ENCODE measurements around the gene WDR5B. TPM values are rescaled to one million over a fixed set of nuclear protein-coding genes. Genes with fewer than 3 reads are reported as not detected.

The WDR5B gene
- total and polyA plus RNA-seq, 10 of the 15 experiments (the other 5 are each of a cell fraction or from before 2014, with no cell fraction given): 1.7 to 7.9 (median 3.3) TPM

DNA sequence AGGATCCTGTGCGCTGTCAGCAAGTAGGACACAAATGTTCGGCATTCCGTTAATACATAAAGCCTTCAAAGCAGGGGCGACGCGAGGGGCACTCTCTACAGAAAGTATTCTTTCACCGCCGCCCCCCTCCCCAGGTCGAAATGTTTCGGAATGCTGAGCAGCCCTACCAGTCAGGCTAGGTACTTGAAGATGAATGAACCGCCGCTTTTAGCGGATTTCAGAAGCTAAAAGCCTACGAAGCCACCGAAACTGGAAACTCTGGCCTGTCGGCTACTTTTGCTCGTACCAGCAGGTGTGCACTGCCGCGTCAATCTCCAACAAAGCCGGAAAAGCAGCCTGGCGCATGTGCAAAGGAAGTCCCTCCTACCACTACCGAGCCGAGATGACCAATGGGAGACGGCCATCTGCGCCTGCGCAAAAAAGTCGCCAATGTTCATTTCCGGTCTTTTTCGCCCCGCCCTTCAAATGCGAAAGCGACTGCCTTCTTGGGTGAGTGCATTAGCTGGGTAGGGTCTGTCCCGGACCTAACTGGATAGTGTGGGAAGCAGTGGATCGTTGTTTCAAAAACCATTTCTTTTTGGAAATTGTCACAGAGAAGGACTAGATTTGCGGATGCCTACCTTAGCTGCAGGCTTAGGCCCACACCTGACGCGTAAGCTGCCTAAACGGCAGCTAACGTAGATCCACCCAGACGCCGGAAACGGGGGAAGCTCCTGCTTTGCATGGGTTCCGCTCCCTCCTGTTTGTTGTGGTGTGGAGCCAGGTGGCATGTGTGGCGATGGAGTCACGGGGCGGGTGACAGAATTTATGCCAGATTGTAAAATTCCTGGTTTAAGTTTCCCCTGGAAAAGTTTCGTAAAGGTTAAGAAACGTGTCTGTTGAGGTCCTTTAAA is at the start of gene WDR5B (continued):
- TF ChIP-seq RFX5 (IDR thresholded peaks at IDR 0.05; ENCODE audit: low read depth, low read length) (no peak; the same call in 1 of the 2 replicates), CREM (IDR thresholded peaks at IDR 0.05; ENCODE audit: low read depth) (peak; percentile 58; the same call in 1 of the 2 replicates), KDM1A (IDR thresholded peaks at IDR 0.05; ENCODE audit: borderline replicate concordance) (no peak), SRF (IDR thresholded peaks at IDR 0.05; ENCODE audit: low read depth in 2 of 2, low read length in 2 of 2) (no peak), CREB1 (IDR thresholded peaks at IDR 0.05; ENCODE audit: low read depth) (peak; percentile 52), HCFC1 (IDR thresholded peaks at IDR 0.05; ENCODE audit: low read length) (peak; percentile 48; the same call in 1 of the 2 replicates), ATF7 (IDR thresholded peaks at IDR 0.05; ENCODE audit: low read depth) (peak; percentile 93), PBX3 (IDR thresholded peaks at IDR 0.05; ENCODE audit: insufficient replicate concordance, low read depth, low read length) (peak; percentile 87), RUNX3 (IDR thresholded peaks at IDR 0.05; ENCODE audit: low read length) (peak; percentile 87), KAT2A (conservative IDR thresholded peaks at IDR 0.05; ENCODE audit: control insufficient read depth, low read depth, low read length) (no peak), ZNF24 (IDR thresholded peaks at IDR 0.05) (no peak), ETV6 (conservative IDR thresholded peaks at IDR 0.05 in 1 of 2, IDR thresholded peaks at IDR 0.05 in 1 of 2; ENCODE audit: borderline replicate concordance in 1 of 2, low read depth in 1 of 2) (no peak; a peak in 3 of 4 replicates), DPF2 (IDR thresholded peaks at IDR 0.05) (peak; percentile 67; the same call in 1 of the 2 replicates), NR2F1 (conservative IDR thresholded peaks at IDR 0.05) (no peak), POLR2AphosphoS5 (IDR thresholded peaks at IDR 0.05; ENCODE audit: low read length) (peak; percentile 97)
- TF ChIP-seq, protein P1, sequence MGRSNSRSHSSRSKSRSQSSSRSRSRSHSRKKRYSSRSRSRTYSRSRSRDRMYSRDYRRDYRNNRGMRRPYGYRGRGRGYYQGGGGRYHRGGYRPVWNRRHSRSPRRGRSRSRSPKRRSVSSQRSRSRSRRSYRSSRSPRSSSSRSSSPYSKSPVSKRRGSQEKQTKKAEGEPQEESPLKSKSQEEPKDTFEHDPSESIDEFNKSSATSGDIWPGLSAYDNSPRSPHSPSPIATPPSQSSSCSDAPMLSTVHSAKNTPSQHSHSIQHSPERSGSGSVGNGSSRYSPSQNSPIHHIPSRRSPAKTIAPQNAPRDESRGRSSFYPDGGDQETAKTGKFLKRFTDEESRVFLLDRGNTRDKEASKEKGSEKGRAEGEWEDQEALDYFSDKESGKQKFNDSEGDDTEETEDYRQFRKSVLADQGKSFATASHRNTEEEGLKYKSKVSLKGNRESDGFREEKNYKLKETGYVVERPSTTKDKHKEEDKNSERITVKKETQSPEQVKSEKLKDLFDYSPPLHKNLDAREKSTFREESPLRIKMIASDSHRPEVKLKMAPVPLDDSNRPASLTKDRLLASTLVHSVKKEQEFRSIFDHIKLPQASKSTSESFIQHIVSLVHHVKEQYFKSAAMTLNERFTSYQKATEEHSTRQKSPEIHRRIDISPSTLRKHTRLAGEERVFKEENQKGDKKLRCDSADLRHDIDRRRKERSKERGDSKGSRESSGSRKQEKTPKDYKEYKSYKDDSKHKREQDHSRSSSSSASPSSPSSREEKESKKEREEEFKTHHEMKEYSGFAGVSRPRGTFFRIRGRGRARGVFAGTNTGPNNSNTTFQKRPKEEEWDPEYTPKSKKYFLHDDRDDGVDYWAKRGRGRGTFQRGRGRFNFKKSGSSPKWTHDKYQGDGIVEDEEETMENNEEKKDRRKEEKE (IDR thresholded peaks at IDR 0.05): 0 out of 2 replicates have a peak, but pooled peaks have one; percentile 43
- TF ChIP-seq, protein P2, sequence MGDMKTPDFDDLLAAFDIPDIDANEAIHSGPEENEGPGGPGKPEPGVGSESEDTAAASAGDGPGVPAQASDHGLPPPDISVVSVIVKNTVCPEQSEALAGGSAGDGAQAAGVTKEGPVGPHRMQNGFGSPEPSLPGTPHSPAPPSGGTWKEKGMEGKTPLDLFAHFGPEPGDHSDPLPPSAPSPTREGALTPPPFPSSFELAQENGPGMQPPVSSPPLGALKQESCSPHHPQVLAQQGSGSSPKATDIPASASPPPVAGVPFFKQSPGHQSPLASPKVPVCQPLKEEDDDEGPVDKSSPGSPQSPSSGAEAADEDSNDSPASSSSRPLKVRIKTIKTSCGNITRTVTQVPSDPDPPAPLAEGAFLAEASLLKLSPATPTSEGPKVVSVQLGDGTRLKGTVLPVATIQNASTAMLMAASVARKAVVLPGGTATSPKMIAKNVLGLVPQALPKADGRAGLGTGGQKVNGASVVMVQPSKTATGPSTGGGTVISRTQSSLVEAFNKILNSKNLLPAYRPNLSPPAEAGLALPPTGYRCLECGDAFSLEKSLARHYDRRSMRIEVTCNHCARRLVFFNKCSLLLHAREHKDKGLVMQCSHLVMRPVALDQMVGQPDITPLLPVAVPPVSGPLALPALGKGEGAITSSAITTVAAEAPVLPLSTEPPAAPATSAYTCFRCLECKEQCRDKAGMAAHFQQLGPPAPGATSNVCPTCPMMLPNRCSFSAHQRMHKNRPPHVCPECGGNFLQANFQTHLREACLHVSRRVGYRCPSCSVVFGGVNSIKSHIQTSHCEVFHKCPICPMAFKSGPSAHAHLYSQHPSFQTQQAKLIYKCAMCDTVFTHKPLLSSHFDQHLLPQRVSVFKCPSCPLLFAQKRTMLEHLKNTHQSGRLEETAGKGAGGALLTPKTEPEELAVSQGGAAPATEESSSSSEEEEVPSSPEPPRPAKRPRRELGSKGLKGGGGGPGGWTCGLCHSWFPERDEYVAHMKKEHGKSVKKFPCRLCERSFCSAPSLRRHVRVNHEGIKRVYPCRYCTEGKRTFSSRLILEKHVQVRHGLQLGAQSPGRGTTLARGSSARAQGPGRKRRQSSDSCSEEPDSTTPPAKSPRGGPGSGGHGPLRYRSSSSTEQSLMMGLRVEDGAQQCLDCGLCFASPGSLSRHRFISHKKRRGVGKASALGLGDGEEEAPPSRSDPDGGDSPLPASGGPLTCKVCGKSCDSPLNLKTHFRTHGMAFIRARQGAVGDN (IDR thresholded peaks at IDR 0.05): peak; percentile 90
- TF ChIP-seq, protein P3, sequence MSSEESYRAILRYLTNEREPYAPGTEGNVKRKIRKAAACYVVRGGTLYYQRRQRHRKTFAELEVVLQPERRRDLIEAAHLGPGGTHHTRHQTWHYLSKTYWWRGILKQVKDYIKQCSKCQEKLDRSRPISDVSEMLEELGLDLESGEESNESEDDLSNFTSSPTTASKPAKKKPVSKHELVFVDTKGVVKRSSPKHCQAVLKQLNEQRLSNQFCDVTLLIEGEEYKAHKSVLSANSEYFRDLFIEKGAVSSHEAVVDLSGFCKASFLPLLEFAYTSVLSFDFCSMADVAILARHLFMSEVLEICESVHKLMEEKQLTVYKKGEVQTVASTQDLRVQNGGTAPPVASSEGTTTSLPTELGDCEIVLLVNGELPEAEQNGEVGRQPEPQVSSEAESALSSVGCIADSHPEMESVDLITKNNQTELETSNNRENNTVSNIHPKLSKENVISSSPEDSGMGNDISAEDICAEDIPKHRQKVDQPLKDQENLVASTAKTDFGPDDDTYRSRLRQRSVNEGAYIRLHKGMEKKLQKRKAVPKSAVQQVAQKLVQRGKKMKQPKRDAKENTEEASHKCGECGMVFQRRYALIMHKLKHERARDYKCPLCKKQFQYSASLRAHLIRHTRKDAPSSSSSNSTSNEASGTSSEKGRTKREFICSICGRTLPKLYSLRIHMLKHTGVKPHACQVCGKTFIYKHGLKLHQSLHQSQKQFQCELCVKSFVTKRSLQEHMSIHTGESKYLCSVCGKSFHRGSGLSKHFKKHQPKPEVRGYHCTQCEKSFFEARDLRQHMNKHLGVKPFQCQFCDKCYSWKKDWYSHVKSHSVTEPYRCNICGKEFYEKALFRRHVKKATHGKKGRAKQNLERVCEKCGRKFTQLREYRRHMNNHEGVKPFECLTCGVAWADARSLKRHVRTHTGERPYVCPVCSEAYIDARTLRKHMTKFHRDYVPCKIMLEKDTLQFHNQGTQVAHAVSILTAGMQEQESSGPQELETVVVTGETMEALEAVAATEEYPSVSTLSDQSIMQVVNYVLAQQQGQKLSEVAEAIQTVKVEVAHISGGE (CRISPR knock-in tag; IDR thresholded peaks at IDR 0.05): no peak

Measured in GM12878 (cell line).